ENCODE results near the gene CDC14A.
"Not testable (repeated sequence)": the region's sequence is repeated elsewhere in the genome, so short reads cannot be mapped to it uniquely, and the experiment has no call there.

CDC14A gene

GRCh38 chr1:100407390-100407789 is 55.1 kb downstream of the CDC14A start:
- not testable (repeated sequence) for DNase-seq

GRCh38 chr1:100411019-100411418 is 58.7 kb downstream of the CDC14A start:
- DNase-seq: no peak

GRCh38 chr1:100411574-100411973 is 59.3 kb downstream of the CDC14A start:
- DNase-seq: no peak

GRCh38 chr1:100413035-100413434 is 60.7 kb downstream of the CDC14A start:
- no peak for DNase-seq

GRCh38 chr1:100414693-100415497 is 62.6 kb downstream of the CDC14A start:
- DNase-seq: peak in 2 of 3 experiments; percentile 32 to 75

- DNase-seq: peak in 1 of 3 experiments; percentile 67
Observed at GRCh38 chr1:100415498-100415778, 63.1 kb downstream of the CDC14A start.

- DNase-seq: no peak
Observed at GRCh38 chr1:100419072-100419471, 66.8 kb downstream of the CDC14A start.

GRCh38 chr1:100422065-100422464 is 69.8 kb downstream of the CDC14A start:
- DNase-seq: peak in 1 of 3 experiments; percentile 44

GRCh38 chr1:100423832-100424337 is 71.6 kb downstream of the CDC14A start:
- DNase-seq: no peak

- DNase-seq: peak in 1 of 3 experiments; percentile 33
Observed at GRCh38 chr1:100428160-100428559, 75.9 kb downstream of the CDC14A start.

- DNase-seq: peak in 1 of 3 experiments; percentile 49
Observed at GRCh38 chr1:100430325-100430756, 78.0 kb downstream of the CDC14A start.

GRCh38 chr1:100431954-100432353 is 79.6 kb downstream of the CDC14A start:
- DNase-seq: no peak

GRCh38 chr1:100433563-100433962 is 81.3 kb downstream of the CDC14A start:
- no peak for DNase-seq

GRCh38 chr1:100434831-100435230 is 82.5 kb downstream of the CDC14A start:
- no peak for DNase-seq

- no peak for DNase-seq
Observed at GRCh38 chr1:100438375-100438774, 86.1 kb downstream of the CDC14A start.

GRCh38 chr1:100438789-100439188 is 86.5 kb downstream of the CDC14A start:
- DNase-seq: no peak

- peak; percentile 40 to 76 (median 42) for DNase-seq
Observed at GRCh38 chr1:100440075-100440809, 87.9 kb downstream of the CDC14A start.

GRCh38 chr1:100441146-100441545 is 88.8 kb downstream of the CDC14A start:
- no peak for DNase-seq

- DNase-seq: no peak
Observed at GRCh38 chr1:100441651-100442050, 89.3 kb downstream of the CDC14A start.

- no peak for DNase-seq
Observed at GRCh38 chr1:100443811-100444571, 91.7 kb downstream of the CDC14A start.

GRCh38 chr1:100445565-100445964 is 93.3 kb downstream of the CDC14A start:
- peak in 1 of 3 experiments; percentile 22 for DNase-seq

GRCh38 chr1:100448366-100448765 is 96.1 kb downstream of the CDC14A start:
- peak in 2 of 3 experiments; percentile 64 to 87 for DNase-seq

GRCh38 chr1:100449477-100449876 is 97.2 kb downstream of the CDC14A start:
- peak in 1 of 3 experiments; percentile 14 for DNase-seq
